Anterior cingulate cortex (tissue), 58 donors: ENCODE measurements around the gene EFEMP2.
A peak's percentile ranks its signal among the peaks of the same experiment; 100 is the strongest.

Experiments
- DNase-seq, 58 donors: peaks; one replicate each; lab custom pipeline; 2025; lab: John Stamatoyannopoulos, UW

The EFEMP2 gene

GRCh38 chr11:65868907-65869306 lies 3.7 kb downstream of the EFEMP2 start:
- no peak for DNase-seq

- peak in 22 of 58 donors; percentile 11 to 65 (median 32) for DNase-seq
Measured at GRCh38 chr11:65868076-65868667, 4.4 kb downstream of the EFEMP2 start.

DNA sequence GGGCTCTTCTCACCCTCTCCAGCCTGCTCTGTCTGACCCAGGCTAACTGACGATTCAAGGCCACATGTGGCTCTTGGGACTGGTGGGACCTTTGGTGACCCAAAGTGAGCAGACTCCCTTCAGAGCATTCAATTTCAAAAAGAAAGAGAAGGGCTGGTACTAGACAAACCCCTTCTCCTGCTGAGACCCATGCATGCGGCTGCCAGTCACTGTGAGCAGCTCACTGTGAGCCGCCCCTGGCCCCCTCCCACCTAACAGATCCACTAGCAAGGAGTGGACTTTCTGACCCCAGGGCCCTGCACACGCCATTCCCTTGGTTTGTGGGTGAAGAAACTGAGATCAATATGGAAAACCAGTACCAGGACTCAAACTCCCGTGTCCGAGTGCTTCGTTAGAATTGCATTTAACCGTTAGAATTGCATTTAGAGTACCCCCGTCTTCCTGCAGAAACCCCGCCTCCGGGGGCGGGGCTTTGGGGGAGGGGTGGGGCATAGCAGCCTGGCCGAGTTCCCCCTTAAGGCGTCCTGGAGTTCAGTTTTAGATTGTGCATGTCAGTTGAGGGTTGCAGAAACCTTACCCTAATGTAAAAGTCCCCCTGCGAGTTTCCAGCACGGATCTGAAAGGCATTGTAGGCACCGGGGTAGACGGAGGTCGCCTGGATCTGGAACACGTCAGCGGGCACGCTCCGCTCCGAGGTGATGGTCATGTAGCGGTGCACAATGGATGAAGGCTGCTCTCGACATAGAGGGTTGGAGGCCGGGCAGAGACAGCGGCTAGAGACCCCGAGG lies 5.1 kb downstream of the EFEMP2 start:
- DNase-seq: no peak

DNA sequence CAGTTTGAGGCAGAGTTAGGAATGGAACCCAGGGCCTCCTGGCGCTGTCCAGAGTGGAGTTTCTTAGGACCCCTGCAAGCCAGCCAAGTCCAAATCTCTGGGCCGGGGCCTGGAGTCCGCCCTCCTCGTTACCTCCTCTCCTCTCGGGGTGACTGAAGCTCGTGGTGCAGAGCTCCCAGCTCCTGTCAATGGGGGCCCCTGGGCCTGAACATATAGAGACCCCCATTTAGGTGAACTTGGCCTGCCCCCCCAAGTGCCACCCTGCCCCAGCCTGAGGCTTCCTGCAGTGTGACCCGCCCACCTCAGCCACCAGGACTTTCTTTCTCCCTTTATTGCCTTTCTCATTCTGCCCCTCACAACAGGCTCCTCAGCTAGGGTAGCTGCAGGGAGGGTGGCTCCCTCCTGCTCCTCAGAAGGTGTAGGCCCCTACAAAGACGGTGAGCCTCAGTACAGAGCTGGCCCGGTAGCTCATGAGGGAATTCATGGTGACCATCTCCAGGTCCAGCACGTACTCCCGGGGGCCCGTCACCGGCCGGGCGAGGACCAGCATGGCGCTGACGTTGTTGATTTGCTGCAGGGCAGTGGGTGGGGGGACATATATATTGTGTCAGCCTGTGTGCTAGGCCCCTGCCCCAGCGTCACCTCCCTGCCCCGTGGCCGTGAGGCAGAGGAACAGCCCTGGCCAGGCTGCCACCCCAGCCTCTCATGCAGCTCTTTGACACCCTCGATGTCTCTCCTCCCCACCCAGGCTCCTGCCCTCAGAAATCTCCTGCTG lies 5.9 kb downstream of the EFEMP2 start:
- no peak for DNase-seq

DNA sequence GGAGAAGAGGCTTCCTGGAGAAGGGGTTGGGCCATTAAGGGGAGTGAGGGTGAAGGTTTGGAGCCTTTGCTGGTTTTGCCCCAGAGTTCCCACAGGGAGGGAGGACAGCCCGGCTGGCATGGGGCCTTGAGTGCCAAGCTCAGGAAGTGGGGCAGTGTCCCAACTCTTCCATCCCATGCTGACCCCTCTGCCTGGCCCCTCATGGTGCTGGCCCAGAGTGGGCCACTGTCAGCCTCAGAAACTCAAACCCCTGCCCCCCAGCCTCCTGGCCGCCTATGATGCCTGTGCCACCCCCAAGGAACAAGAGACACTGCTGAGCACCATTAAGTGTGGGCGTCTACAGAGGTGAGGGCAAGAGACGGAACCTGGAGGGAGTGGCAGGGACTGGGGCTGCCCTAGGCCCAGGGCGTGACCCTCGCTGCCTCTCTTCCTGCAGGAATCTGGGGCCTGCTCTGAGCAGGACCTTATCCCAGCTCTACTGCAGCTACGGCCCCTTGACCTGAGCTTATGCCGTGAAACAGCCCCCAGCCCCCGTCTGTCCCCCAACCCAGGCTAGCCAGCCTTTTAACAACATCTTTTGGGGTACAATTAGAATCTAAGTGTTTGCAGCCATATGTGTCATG lies 6.9 kb downstream of the EFEMP2 start:
- no peak for DNase-seq

DNA sequence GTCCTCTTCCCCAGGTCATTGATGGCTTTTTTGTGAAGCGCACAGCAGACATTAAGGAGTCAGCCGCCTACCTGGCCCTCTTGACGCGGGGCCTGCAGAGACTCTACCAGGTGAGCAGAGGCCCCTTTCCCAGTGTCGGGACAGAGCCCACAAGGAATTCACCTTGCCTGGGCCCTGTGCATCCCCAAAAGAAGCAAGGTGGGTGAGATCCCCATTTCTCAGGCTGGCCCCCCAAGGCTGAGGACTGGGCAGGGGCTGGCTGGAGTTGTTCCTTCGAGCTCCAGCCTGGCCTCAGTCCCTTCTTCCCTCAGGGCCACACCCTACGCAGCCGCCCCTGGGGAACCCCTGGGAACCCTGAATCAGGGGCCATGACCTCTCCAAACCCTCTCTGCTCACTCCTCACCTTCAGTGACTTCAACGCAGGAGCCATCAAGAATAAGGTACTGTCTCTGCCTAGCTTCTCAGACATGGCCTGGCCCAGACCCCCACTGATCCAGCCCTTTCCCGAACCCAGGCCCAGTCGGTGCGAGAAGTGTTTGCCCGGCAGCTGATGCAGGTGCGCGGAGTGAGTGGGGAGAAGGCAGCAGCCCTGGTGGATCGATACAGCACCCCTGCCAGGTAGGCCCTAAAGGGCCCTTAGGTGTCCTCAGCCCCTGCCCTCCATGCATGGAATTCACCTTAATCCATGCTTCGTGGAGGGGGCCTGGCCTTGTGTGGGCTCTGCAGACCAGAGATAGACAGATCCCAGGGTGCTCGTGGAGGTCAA lies 7.7 kb downstream of the EFEMP2 start:
- no peak for DNase-seq

DNA sequence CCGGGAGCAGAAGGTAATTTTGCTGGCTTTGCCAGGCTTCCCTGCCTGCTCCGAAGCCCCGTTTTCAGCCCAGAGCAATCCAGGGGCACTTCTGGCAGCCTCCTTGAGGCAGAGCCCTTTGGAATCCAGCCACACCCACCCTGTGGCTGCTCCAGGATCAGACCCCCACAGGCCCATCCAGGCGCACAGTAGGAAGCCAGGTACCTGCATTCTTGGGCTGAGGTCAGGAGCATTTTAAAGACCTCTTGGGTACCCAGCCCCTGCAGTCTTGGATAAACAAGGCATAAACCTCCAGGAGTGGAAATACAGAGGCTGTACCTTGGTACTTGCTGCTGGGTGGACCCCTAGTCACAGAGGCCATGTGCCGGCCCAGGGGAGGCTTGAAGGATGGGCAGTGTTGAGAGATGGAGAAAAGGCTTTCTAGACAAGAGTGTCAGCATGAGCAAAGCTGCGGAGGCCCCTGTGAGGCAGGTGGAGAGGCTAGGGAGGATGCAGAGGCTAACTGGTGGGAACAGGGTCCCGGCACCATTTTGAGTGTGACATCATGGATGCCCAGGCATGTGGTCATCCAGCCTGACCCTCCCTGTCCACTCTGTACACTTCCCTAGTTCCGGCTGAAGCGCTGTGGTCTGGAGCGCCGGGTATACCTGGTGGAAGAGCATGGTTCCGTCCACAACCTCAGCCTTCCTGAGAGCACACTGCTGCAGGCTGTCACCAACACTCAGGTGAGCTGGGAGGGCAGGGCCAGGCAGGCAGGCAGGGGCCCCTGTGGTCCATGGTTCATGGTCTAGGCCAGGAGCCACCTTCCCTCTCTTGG lies 8.5 kb downstream of the EFEMP2 start:
- DNase-seq: no peak

DNA sequence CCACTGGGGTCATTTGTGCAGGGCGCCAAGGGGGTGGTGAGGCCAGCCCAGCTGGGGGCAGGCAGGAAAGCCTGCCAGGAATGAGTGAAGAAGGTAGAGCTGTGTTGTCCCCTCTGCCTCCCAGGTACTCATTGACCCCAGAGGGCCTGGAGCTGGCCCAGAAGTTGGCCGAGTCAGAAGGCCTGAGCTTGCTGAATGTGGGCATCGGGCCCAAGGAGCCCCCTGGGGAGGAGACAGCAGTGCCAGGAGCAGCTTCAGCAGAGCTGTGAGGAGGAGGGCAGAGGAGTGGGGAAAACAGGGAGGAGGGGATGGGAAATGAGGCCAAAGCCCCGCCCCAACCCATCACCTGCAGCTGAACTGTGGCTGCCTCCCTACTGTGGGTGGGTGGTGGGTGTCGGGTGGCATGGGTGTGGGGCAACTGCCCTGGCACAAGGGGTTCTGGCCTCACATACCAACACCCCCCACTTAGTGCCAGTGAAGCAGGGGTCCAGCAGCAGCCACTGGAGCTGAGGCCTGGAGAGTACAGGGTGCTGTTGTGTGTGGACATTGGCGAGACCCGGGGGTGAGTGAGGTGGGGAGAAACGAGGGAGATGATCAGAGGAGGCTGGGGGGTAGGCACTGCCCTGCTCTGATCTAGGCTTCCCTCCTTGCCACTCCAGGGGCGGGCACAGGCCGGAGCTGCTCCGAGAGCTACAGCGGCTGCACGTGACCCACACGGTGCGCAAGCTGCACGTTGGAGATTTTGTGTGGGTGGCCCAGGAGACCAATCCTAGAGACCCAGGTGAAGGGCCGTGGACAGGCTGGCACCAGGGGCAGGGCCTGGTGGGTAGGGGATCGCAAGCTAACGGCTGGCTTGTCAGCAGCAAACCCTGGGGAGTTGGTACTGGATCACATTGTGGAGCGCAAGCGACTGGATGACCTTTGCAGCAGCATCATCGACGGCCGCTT lies 9.4 kb downstream of the EFEMP2 start:
- no peak for DNase-seq

- no peak for DNase-seq
Measured at GRCh38 chr11:65862191-65862735, 10.3 kb downstream of the EFEMP2 start.

- DNase-seq: no peak
Measured at GRCh38 chr11:65861533-65862183, 10.9 kb downstream of the EFEMP2 start.

DNA sequence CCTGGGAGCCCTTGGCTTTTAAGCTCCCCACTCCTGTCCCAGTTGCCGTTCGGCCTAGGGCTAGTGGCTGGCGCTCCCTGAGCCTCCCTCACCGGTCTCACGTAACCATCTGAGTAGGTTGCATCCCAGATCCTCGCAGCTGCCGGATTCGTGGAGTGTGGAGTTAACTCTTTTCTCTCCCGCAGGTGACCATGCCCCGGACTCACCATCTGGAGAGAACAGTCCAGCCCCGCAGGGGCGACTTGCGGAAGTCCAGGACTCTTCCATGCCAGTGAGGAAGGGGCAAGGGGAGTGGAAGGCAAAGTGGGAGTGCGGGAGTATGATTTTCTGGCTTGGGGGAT lies 11.5 kb downstream of the EFEMP2 start:
- no peak for DNase-seq

DNA sequence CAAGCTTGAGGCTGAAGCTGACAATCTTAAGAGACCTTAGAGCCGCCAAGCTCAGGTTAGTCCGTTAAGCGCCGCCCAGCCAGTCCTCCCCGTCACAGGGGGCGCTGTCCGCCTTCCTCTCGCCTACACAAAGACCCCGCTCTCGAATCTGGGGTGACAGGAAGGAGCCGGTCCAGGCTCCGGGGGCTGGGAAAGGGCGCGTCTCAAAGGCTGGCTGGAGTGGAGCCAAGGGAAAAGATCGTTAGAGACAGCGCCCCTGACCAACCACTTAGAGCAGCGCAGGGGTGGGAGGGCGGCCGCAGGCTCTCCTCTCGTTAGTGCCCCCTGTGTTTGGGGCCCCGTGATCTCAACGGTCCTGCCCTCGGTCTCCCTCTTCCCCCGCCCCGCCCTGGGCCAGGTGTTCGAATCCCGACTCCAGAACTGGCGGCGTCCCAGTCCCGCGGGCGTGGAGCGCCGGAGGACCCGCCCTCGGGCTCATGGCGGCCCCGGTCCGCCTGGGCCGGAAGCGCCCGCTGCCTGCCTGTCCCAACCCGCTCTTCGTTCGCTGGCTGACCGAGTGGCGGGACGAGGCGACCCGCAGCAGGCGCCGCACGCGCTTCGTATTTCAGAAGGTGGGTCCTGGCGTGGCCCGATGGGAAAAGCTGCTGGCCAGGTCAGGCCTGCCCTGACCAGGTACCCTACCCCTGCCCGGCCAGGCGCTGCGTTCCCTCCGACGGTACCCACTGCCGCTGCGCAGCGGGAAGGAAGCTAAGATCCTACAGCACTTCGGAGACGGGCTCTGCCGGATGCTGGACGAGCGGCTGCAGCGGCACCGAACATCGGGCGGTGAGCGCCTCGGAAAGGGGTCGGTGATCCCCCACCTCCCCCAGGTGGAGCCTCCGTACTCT lies 12.1 kb downstream of the EFEMP2 start, which contains the start of gene MUS81:
MUS81 (plus strand) TSS at position 156 of the 887 bp plus-strand sequence; CDS start at position 477, 321 bp downstream.
- peak; percentile 43 to 97 (median 89) for DNase-seq

DNA sequence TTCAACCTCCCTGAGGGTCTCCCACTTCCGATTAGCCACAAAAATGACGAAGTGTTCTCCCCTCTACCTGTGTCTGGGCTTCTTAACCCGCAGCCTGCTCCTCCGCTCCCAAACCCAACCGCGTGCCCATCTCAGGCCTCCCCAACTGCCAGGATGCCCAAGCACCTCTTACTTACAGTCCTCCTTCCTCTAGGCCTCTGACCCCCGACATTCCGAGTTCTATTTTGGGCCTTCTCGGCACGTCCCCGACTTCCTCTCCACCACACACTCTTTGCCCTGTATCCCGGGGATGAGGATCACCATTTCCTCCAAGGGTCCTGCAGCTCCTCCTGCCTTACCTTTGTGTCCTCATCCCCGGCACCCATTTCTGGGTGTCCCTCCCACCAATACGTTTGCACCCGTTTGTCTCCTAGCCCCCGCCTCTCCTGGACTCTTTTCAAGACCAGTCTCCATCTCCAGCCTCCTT lies 12.8 kb downstream of the EFEMP2 start:
- peak in 10 of 58 donors; percentile 50 to 79 (median 64) for DNase-seq

DNA sequence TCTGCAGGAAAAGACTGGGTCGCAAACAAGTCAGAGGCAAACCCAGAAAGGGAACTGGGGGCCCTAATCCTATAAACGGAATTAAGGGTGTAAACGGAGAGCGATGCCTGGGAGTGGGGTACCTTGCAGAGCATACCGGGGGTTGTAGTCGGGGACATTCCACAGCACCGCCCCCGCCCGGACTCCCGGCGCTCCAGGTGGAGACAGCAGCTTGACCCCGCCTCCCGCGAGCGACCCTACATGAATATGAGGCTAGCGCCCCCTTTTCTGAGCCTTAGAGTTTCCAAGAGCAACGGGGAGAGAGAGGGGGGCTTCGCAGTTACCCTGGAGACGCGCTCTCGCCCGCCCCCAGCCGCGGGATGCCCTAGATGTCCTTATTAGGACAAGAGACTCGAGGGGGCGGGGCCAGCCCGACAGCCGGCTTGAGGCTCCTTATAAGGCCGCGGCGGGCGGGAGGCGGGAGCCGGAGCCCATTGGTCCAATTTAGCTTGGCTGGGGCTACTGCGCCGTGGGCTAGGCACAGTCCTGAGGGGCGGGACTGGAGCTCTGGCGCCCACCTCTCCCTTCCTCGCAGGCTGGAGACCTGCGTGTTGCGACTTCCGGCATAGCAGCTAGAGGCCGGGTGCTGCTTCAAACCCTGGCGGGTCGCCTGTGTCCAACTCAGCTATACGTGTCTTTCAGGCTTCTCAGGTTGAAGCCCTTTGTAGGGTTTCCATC lies 13.3 kb downstream of the EFEMP2 start:
- DNase-seq: peak; percentile 67 to 99 (median 93)

- no peak for DNase-seq
Measured at GRCh38 chr11:65858681-65859087, 13.9 kb downstream of the EFEMP2 start.
